GM21786 (cell line): ENCODE measurements around the gene NAV2.

Experiments used
- ATAC-seq: cut with Tn5 transposase; IDR thresholded peaks from one replicate; pipeline ENCODE4 v1.9.1; 2021; ENCODE audit not compliant: unreplicated experiment

The NAV2 gene

DNA sequence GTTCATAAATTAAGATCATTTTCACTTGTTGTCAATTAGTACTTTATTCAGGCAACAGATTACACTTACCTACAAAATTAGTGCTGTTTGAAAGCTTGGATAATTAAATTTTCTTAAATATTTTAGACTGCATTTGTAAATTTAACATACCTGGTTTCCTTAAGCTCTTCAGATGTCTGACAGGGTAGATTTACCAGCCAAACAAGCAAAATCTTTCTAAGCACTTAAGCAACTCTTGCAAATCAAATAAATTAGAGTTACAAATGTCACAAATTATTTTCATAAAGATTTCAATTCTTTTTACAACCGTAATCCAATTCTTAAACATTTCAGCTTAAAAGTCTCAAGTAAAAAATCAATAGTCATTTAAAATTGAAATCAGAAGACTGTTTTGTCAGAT is 317.8 kb downstream of the NAV2 start:
- ATAC-seq, result no peak

DNA sequence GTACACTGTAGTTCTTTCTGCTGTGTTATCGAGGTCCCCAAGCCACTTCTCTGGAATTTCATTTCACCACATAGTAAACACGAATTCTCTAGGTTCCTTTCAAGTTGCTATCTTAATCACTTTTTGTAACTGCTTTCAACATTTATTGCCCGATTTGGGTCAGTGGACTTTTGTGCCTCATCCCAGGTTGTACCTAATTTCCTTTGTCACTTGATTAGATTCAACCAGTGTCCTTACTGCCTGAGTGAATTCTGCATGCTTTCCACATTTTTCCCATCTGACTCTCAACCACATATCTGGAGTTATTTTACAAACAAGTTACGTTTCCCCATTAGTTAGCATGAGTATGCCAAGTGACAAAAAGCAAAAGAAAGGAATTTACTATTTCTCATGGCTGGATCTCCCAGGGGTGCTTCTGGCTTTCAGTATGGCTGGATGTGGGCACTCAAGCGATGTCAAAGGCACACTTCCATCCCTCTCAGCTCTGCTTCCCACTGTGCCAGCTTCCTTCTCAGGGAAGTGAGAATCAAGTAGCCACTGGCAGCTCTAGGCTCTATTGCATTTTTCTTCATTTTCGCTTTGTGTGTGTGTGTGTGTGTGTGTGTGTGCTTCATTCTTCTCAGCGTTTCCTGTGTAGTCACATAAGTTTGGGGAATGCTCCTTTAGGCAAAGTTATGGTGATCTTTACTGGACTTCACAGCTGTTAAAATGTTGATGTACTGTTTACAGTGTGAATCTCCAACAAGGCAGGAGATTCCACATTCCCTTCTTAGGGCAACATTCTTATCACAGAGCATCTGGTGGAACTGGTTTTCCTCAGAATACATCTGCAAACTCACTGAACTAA is 318.7 kb downstream of the NAV2 start:
- no peak for ATAC-seq

DNA sequence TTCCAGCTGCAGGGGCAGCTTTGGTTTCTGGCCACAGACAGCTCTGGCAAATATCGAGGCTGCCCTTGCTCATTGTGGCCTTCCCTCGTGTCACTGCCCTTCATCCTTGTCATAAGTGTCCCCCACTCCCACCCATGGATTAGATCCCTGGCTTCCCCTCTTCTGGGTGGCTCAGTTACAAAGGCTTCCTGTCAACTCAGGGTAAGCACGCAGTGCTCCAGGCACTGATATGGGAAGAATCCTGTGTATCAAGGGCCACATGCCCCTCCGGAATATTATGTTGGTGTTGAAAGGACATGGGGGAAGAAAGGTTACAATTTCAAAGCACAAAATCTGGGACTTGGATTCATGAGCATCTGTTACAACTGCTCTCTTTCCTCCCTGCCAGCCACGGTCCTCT is 319.5 kb downstream of the NAV2 start:
- ATAC-seq, result no peak

DNA sequence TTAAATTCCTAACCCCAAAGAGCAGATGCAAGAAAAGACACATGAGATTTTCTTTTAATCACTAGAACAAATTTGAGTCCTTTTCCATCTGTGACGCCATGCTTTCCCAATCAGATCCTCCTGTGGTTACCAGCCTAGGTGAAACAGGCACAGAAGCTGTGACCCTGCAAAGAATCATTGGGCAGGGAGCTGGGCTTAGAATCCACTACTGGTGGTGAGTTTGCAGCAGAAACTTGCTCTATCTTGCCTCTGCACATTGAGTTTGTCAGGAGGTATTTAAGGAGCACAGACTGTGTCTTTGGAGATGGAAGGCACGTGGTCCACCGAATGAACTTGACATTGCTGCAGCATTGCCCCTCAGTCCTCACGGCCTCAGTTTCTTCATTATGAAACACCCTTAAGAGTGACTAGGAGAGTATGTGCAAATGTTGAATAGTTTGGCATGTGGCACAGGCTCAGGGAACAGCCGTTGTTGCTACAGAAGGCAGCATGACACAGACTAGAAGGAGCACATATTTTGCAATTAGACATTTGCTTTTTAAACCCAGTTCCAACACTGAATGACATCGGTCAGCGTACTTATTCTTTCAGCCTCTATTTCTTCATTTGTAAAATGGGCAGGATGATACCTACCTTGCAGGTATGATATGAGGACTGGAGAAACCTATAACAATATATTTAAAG is 320.1 kb downstream of the NAV2 start:
- no peak for ATAC-seq

DNA sequence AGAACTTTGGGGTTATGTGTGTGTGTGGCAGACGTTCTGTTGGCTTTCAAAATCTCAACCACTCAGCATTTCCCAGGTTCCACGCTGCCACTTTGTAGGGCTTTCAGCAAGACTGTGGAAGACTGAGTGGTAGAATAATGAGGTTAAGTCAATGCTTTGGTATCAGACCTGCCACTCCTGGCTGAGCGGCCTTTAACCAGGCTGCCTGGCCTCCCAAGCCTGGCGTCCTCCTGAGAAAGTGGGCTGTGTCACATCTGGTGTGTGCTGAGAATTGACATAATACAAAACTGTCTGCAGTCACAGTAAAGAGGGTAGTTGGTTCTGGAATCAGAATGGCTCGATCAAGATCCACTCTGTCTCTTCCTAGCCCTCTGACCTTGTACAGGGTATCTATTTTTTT is 321.2 kb downstream of the NAV2 start:
- ATAC-seq, result no peak

DNA sequence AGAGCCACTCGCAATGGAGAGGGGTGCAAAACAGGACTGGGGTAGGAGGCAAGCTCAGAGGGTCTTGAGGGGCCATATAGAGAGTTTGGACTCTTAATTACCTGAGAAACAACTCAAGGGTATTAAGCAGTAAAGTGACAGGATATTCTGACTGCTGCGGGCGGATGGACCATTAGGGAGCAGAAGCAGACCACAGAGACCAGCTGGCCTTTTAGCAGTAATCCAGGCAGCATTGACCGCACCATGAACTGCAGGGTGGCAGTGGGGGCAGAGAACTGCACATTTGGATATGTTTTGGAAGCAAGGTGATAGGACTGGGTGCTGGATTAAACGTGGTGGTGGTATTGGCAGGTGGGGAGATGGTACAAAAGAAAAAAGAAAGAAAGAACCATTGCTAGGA is 322.3 kb downstream of the NAV2 start:
- ATAC-seq, result no peak

DNA sequence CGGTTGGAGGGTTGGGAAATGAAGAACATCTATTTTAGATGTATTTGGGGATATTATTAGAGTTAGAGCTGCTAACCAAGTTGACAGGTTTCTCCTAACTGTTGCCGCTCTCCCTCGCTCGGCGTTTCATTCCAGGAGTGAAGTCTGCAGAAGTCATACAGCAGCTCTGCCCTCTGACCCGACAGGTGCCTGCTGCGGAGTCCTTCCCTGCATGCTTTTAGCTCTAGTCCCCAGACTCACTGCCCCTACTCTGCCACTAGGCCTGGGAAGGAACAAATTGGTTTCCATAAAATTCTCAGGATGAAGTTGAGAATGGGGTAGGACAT is 322.7 kb downstream of the NAV2 start:
- ATAC-seq, result no peak

DNA sequence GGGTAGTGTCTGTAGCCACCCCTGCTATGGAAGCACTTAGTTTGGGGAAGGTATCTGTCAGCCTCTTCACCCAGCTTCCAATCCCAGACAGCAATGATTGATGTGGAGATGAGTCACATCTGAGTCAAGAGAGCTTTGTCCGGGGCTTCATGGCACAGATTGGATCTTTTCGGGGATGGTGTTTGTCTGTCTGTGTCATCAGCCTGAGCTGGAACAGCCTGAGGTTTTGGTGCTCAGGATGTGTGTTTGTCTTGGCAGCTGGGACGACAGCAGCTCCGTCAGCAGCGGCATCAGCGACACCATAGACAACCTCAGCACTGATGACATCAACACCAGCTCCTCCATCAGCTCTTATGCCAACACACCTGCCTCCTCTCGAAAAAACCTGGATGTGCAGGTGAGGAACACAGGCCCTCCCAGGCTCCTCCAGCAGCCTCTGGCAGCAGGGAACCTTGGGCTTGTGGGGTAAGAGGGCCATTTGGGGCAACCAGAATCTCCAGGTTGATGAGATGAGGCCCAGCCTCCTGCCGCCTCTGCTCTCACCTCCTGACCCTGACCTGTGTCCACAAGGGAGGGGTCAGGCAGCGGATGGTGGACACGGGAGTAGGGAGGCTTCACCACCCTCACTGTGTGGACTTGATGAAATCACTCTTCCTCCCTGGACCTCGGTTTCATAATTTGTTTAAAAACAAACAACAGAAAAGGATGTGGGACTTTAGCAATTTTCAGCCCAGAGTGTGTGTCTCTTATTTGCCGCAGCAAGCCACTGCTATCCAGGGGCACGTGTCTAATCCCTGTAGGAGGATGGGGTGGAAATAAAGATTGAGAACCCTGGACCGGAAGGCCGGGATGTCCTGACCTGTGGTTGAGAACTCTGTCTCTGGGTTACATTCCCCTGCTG is 323.3 kb downstream of the NAV2 start:
- no peak for ATAC-seq

DNA sequence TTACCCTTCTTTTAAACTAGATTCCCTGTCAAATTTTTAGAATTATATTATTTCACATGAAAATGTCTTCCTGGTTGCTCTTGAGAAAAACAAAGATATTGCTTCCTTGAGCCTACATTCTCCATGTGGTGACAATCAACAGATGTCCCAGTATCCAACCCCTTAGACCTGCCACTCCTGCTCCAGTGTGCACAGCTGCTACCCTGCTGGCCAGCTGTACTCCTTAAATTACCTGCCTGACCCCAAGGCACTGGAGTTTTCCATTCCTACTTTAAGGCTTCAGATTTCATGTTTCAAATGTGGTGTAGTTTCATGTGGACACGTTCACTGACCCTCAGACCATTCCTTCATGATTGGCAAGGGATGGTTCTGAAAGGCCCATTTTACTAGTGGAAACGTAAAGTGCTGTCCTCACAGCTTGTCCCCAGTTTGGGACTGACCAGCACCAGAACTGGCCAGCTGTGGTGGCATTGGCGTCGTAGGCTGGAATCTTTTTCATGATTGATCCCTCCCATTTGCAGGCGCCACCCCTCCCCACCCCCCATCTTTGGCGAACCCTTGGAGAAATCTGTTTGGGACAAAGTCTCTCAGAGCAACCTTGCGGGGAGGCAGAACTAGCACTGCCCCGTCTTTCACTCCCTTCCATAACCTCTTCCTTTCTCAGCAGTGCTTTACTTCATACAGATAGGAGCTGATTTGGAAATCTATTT is 324.1 kb downstream of the NAV2 start:
- no peak for ATAC-seq

DNA sequence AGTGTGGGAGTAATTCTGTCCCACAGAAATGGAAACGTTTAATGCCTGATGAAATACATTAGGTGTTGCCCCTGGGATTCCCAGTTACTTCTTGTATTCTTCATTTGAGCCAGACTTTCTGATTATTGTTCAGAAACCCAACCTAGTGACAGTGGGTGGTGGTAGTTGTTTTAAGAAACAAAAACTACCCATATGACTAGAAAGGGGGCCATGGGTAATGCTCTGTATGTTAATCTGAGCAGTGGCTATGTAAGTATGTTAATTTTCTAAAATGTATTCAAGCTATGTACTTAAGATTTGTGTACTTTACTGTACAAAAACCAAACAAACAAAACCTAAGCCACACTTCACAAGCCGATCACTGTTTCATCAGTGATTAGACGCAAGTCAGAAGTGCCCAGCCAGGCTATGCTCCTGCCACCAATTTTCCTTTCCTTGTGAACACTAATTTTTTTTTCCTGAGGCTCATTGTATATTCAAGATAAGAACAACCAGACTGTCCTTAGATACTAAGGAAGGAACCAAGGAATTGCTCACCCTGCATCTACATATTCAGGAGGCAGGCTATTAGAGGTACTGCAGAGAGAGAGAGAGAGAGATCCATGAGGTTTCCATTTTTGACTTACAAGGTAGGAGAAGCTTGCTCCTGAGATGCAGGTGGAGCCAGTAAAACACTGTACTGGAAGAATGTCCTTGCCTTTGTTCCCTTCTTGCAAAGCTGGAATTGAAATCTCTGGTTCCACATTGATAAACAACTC is 324.9 kb downstream of the NAV2 start:
- no peak for ATAC-seq

DNA sequence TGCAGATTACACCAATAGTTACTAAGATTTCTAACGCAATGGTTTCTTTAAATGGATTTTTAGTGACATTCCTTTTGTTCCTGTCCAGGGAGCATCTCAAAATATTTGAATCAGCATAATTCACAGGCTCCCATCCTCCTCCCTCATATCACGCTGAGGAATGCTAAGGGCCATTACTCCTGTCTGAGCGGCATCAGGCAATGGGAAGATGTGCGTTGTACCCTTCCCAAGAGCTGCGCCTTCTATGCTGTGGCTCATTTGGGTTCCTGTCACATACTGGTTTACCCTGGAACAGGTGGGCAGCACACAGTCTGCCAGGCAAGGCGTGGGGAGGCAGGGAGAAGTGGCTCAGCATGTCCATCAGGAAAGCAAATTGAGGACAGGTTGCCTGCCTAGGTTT is 325.8 kb downstream of the NAV2 start:
- no peak for ATAC-seq

DNA sequence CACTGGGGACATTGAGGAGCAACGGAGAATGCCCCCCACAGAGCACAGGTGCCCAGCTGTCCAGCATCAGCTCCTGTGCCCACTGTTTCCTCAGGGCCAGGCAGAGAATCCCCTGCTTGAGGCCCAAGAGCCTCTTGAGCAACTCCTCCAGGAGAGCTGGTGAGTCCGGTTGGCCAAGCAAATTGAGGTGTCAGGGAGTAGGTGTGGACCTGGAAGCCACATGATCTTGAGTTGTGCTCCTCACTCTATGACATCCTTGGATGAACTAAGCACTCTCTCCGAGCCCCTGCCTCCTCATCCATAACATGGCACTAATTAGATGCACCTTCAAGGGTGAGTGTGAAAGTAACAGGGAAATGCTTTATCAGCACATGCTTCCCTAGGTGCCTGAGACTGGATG is 326.3 kb downstream of the NAV2 start:
- no peak for ATAC-seq

DNA sequence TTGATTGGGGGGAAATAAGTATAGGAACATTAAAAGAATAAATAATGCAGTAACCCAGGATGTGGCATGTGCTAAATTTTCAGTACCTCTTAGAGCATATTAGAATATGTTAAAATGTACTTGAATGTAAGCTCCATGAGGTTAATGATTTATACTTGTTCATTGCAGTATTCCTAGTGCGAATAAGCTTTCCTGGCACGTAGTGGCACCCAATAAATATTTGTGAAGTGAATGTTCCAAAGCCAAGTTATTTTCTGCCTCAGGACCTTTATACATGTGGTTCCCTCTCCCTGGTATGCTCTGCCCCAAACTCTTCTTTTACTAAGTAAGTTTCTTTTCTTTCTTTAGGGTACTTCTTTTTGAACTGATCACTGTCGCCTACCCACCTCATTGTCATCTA is 328.9 kb downstream of the NAV2 start:
- no peak for ATAC-seq

DNA sequence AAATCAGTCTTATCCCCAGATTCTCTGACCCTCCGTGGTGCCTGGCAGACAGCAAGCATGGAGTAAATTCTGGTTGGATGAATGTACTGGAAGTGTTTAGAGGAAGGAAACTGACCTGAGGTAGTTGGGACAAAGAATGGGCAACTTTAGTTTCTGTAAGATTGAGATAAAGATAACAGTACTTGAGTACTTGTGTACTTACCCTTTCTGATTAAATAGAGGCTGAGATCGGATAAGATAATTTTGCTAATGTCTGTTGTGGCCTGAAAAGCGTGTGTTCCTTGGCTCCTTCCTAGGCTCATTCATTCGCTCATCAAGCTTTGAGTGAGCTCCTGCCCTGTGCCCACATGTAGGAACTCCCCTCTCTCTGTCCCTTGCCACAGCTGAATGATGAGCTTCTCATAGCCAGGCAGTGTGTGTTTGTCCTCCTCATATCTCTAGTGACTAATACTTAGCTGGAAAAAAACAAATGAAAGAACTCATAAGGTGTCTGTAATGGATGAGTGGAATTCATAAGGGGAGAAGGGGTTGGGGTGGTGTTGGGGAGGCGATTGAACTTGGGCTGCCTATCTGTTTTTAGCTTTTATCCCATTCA is 329.5 kb downstream of the NAV2 start:
- ATAC-seq, result no peak

DNA sequence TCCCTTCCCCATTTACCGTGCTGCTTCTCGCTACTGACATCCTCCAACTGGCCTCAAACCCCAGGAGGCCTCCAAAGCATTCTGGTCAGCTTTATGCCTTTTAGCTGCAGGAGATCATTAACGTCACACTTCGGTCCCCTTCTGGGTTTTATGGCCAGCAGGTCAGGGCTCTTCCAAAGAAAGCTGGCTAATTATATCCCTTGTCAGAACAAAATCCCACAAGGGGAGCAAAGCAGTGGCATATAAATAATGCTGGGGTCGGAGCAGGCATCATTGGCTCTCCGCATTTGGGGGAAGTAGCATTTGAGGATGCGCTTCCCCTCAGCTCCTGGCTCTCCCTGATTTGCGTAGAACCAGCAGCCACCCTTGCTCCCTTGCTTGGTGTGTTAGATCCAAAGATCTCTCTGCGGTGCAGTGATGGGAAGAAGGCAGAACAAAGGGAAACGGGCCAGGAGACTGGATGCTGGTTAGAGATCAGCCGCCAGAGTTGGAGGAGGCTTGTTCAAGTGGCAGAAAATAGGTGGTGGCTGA is 330.2 kb downstream of the NAV2 start:
- ATAC-seq, result no peak

DNA sequence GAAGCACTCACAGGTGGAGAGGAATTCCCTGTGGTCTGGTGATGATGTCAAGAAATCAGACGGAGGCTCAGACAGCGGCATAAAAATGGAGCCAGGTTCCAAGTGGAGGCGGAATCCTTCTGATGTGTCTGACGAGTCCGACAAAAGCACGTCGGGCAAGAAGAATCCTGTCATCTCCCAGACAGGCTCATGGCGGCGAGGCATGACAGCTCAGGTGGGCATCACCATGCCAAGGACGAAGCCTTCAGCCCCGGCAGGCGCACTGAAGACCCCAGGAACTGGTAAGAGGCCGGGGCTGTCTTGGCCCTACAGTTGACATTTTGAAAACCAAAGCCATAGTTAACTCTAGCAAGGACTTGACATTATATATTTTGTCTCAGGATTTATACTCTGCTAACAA is 331.4 kb downstream of the NAV2 start:
- no peak for ATAC-seq

DNA sequence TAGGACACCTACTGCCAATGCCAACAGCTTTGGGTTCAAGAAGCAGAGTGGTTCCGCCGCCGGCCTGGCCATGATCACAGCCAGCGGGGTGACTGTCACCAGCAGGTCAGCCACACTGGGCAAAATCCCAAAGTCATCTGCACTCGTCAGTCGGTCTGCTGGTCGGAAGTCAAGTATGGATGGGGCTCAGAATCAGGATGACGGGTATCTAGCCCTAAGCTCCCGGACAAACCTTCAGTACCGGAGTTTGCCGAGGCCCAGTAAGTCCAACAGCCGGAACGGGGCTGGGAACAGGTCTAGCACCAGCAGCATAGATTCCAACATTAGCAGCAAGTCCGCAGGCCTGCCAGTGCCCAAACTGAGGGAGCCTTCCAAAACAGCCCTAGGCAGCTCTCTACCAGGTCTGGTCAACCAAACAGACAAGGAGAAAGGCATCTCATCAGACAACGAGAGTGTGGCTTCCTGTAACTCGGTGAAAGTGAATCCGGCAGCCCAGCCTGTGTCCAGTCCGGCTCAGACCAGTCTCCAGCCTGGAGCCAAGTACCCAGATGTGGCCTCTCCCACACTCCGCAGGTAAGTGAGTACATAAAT is 332.6 kb downstream of the NAV2 start:
- ATAC-seq, result no peak

DNA sequence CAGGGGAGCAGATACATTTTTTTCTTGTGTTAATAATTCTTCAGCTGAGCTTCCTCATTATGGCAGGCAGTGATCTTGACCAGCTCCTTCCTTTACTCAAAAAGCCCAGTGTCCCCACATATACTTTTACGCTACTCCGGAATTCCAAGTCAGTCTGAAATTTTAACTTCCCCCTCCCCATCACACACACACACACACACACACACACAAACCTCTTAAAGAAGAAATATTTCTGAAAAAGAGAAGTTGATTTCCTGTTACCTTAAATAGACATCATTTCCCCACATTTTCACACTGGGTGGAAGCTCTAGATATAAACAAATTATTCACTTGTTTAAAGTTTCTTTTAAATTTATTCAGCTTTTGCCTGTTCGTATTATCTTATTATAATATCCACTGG is 333.8 kb downstream of the NAV2 start:
- ATAC-seq, result no peak

DNA sequence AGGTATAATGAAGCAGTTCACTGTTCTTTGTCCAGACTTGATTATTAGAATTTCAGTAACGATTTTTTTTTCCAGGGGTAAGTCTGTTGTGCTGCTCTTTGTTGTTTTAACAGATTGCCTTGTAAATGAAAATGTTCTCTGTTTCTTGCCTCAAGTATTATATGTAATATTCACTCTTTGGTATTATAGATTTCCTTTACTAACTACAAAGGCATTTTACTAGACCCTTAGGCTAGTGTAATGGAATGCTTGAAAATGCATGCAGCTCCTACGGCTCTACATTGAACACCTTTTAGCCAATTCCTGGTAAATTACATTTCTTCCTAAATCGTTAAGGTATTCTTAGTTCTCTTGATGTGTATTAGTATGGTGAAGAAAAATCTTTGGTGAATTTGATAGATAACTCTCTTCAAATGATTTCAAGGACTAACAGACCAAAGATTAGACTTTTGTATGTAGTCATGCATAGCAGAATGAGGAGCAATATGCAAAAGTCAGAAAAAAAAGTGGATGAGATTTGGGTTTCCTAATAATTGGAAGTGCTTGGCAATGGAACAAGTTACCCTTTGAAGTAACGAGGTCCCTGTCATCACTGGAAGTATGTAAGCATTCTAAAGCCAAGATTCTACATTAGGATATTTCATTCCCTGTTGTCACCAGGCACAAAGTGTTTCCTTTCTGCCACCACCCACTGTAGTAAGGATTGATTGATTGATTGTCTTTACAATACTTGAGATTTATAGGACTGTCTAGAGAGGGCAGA is 334.6 kb downstream of the NAV2 start:
- ATAC-seq, result no peak
